Measurements from ENCODE around the gene SPEM2. TPM values are rescaled to one million over a fixed set of nuclear protein-coding genes. Genes with fewer than 3 reads are reported as not detected.

The SPEM2 gene
- total RNA-seq, 2 experiments from 2014 or later, result not detected

DNA sequence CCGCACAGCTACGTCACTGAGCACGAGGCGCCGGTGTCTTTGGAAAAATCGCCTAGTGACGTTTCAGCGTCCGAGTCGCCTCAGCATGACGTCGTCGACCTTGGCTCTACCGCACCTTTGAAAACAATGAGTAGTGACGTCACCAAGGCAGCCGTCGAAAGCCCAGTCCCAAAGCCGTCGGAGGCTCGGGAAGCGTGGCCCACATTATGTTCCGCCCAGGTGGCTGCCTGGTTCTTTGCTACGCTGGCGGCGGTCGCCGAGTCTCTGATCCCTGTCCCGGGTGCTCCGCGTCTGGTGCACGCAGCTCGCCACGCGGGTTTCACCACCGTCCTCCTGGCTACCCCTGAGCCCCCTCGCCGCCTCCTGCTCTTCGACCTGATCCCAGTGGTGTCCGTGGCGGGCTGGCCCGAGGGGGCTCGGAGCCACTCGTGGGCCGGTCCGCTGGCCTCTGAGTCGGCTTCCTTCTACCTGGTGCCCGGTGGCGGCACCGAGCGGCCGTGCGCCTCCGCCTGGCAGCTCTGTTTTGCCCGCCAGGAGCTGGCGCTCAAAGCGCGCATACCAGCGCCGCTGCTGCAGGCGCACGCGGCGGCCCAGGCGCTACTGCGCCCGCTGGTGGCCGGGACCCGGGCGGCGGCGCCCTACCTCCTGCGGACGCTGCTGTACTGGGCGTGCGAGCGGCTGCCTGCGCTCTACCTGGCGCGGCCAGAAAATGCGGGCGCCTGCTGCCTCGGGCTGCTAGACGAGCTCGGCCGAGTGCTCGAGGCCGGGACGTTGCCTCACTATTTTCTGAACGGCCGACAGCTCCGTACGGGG, 11.3 kb downstream of the SPEM2 start:
- Mint-ChIP-seq H3K4me1 (ENCODE audit: low read depth) (peaks cover 31% of the 10 kb centered on the region), H3K36me3 (ENCODE audit: low read depth) (peaks cover 21% of the 10 kb centered on the region), H3K27ac (peak overlapping the region; percentile 97)

DNA sequence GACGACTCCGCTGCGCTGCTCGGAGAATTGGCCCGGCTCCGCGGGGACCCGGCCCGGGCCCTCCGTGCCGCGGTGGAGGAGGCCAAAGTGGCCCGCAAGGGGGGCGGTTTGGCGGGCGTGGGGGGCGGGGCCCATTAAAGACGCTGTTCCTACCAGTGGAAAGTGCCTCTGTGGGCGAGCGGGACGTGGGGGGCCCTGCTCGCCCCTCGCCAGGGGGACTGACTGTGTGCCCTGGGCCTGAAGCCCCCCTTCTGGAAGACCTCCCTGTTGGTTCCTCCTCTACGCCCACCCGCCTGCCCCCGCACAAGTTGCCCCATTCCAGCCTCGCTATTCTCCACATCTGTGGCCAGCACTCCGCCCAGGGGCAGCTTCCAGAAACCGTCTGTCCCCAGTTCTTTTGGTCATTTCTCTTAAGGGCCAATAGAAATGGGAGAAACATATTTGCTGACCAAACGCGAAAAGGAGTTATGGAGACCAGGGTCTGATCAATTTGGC, 12.0 kb downstream of the SPEM2 start:
- peaks cover 21% of the 10 kb centered on the region for H3K36me3 Mint-ChIP-seq (ENCODE audit: low read depth)
- ATAC-seq, result no peak
- POLR2A ChIA-PET, result interaction anchor here (0.6 to 8.8 kb wide), 21 partner anchors 8 to 396 kb away, joined by 3 to 83 read pairs (median 5); partner anchors contain the start of genes CHRNB1, MPDU1, POLR2A and SENP3
- intact Hi-C loops (cut with micrococcal nuclease), result loop anchor here (5.0 kb wide), 3 partner anchors 45 to 125 kb away; partner anchors contain the start of genes KCTD11, POLR2A, SENP3 and SLC35G6
- peak; percentile 16 for DNase-seq
- peaks cover 29% of the 10 kb centered on the region for H3K27me3 Mint-ChIP-seq
- H3K9me3 Mint-ChIP-seq, result no peaks in the 10 kb centered on the region
- TF ChIP-seq, protein P1, sequence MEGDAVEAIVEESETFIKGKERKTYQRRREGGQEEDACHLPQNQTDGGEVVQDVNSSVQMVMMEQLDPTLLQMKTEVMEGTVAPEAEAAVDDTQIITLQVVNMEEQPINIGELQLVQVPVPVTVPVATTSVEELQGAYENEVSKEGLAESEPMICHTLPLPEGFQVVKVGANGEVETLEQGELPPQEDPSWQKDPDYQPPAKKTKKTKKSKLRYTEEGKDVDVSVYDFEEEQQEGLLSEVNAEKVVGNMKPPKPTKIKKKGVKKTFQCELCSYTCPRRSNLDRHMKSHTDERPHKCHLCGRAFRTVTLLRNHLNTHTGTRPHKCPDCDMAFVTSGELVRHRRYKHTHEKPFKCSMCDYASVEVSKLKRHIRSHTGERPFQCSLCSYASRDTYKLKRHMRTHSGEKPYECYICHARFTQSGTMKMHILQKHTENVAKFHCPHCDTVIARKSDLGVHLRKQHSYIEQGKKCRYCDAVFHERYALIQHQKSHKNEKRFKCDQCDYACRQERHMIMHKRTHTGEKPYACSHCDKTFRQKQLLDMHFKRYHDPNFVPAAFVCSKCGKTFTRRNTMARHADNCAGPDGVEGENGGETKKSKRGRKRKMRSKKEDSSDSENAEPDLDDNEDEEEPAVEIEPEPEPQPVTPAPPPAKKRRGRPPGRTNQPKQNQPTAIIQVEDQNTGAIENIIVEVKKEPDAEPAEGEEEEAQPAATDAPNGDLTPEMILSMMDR (IDR thresholded peaks at IDR 0.05), result no peak
- CTCF ChIA-PET, result interaction anchor here (0.6 to 4.4 kb wide), 33 partner anchors 8 to 152 kb away, joined by 3 to 68 read pairs (median 5); partner anchors contain the start of genes CHRNB1, MPDU1, NEURL4 and POLR2A
- H3K4me3 Mint-ChIP-seq, result peak overlapping the region; percentile 94
- peaks cover 31% of the 10 kb centered on the region for H3K4me1 Mint-ChIP-seq (ENCODE audit: low read depth)
- no peak overlapping the region for H3K27ac Mint-ChIP-seq

More for the DNA sequence above, 11.3 kb downstream of the SPEM2 start:
- DNase-seq (peak; percentile 86), ATAC-seq (peak; percentile 63)
- CTCF ChIA-PET, result interaction anchor here (0.6 to 4.4 kb wide), 46 partner anchors 9 to 250 kb away, joined by 3 to 68 read pairs (median 4); partner anchors contain the start of genes CHRNB1, MPDU1, NEURL4 and POLR2A
- H3K27me3 Mint-ChIP-seq, result peaks cover 25% of the 10 kb centered on the region
- no peaks in the 10 kb centered on the region for H3K9me3 Mint-ChIP-seq
- TF ChIP-seq, protein P1 (IDR thresholded peaks at IDR 0.05), result peak; percentile 85
- POLR2A ChIA-PET, result interaction anchor here (0.6 to 8.8 kb wide), 33 partner anchors 8 to 406 kb away, joined by 3 to 83 read pairs (median 4); partner anchors contain the start of genes CHRNB1, MPDU1, POLR2A and SENP3
- intact Hi-C loops (cut with micrococcal nuclease), result loop anchor here (5.0 kb wide), 3 partner anchors 46 to 126 kb away; partner anchors contain the start of genes KCTD11, POLR2A, SENP3 and SLC35G6
- H3K4me3 Mint-ChIP-seq, result peak overlapping the region; percentile 94

DNA sequence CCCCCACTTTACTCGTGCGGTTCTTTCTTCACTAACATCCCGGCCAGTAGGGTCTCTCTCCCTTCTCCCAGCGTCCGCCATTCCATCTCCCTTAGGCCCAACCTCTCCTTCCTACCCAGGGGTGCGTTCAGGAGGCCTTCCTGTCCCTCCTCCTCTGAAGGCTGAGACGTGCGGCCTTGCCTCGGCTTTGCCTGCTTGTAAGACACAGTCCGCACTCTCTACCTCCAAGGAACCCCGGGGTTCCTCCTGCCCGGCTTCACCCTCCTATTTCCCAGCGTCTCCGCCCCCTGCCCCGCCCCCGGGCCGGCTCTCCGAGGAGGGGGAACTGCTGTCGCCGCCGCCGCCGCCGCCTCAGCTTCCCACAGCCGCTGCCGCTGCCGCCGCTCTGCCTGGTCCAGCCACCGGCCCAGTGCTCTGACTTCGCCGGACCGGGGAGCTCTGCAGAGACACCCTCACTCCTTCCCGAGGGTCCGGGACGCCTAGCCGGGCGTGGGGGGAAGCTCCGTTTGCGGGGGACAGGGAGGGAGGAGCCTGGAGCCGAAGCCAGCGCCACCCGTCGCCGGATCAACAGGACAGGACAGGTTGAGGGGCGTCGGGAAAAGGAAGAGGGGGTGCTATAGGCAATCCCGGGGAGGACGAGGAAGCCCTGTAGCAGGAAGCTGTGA, 12.7 kb downstream of the SPEM2 start:
- H3K36me3 Mint-ChIP-seq (ENCODE audit: low read depth), result peaks cover 21% of the 10 kb centered on the region
- TF ChIP-seq, protein P1 (IDR thresholded peaks at IDR 0.05), result no peak
- DNase-seq (peak; percentile 72), ATAC-seq (no peak)
- H3K4me3 Mint-ChIP-seq, result peak overlapping the region; percentile 94
- H3K9me3 Mint-ChIP-seq, result no peaks in the 10 kb centered on the region
- intact Hi-C loops (cut with micrococcal nuclease), result loop anchor here (5.0 kb wide), 3 partner anchors 44 to 124 kb away; partner anchors contain the start of genes KCTD11, POLR2A, SENP3 and SLC35G6
- H3K27me3 Mint-ChIP-seq, result peaks cover 35% of the 10 kb centered on the region
- ChIA-PET POLR2A (interaction anchor here (0.5 to 8.8 kb wide), 6 partner anchors 16 to 249 kb away, joined by 3 to 83 read pairs (median 29); partner anchors contain the start of genes POLR2A, SLC35G6, TP53 and ZBTB4), CTCF (interaction anchor here (0.7 to 4.4 kb wide), 6 partner anchors 17 to 123 kb away, joined by 3 to 68 read pairs (median 26); partner anchors contain the start of genes PLSCR3, SLC35G6, TMEM95 and ZBTB4)
- peaks cover 31% of the 10 kb centered on the region for H3K4me1 Mint-ChIP-seq (ENCODE audit: low read depth)
- H3K27ac Mint-ChIP-seq, result peak overlapping the region; percentile 7

DNA sequence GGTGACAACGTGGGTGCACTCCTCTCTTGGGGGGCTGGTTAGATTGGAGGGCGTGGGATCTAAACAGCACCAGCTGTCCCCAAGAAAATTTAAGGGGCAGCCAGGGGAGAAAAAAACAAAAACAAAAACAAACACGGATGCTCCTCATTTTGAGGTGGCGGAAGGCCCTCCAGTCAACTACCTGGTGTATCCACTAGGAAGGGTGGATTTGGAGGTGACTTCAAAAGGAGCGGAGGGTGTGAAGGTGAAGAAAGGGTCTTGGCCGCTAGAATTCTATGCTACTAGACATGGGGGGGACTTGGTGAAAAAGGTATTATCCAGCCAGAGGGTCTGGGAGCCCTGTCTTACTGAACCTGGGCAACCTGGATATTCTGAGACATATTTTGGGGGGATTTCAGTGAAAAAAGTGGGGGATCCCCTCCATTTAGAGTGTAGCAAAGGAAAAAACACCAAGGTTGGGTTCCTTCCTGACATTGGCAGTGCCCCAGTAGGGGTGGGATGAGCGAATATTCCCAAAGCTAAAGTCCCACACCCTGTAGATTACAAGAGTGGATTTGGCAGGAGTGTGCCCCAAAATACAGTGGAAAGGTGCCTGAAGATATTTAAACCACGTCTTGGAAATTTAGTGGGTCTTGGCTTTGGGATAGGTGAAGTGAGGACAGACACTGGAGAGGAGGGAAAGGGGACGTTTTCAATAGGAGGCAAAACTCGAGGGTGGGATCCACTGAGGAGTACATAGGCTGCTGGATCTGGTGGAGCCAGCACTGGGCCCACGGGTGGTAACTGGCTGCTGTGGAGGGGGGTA, 13.4 kb downstream of the SPEM2 start:
- ATAC-seq, result no peak
- CTCF ChIA-PET, result interaction anchor here (0.7 to 4.4 kb wide), 5 partner anchors 16 to 122 kb away, joined by 3 to 68 read pairs (median 48); partner anchors contain the start of genes PLSCR3, SLC35G6, TMEM95 and ZBTB4
- no peaks in the 10 kb centered on the region for H3K9me3 Mint-ChIP-seq

More for the DNA sequence above, 13.4 kb downstream of the SPEM2 start:
- peaks cover 21% of the 10 kb centered on the region for H3K36me3 Mint-ChIP-seq (ENCODE audit: low read depth)
- DNase-seq, result no peak
- peak overlapping the region; percentile 94 for H3K4me3 Mint-ChIP-seq
- peaks cover 39% of the 10 kb centered on the region for H3K27me3 Mint-ChIP-seq
- TF ChIP-seq, protein P1 (IDR thresholded peaks at IDR 0.05), result no peak
- POLR2A ChIA-PET, result interaction anchor here (0.5 to 8.8 kb wide), 7 partner anchors 12 to 249 kb away, joined by 3 to 83 read pairs (median 20); partner anchors contain the start of genes POLR2A, SLC35G6, TP53 and ZBTB4
- intact Hi-C loops (cut with micrococcal nuclease), result loop anchor here (5.0 kb wide), 3 partner anchors 43 to 123 kb away; partner anchors contain the start of genes KCTD11, POLR2A, SENP3 and SLC35G6
- H3K27ac Mint-ChIP-seq, result peak overlapping the region; percentile 20
- peaks cover 31% of the 10 kb centered on the region for H3K4me1 Mint-ChIP-seq (ENCODE audit: low read depth)
